SK-N-MC (cell line): ENCODE data around the gene MRPL55.

Experiments used
- EZH2 ChIP-seq: fragments of 200-600 bp; sonication (generic); IDR thresholded peaks from one replicate; pipeline ENCODE4 v1.6.1; 2017; ENCODE audit warnings: antibody characterized with exemption
- POLR2AphosphoS5 ChIP-seq: IDR thresholded peaks from 2 replicates; pipeline ENCODE4 v1.6.1; 2012; ENCODE audit warnings: mild to moderate bottlenecking, low read depth, low read length, borderline replicate concordance

- TF ChIP-seq POLR2AphosphoS5: no peak
- no peak for TF ChIP-seq EZH2
Measured at GRCh38 chr1:228058949-228059633, 50.0 kb downstream of the MRPL55 start.
